ENCODE measurements around the gene TAOK2. TPM values are rescaled to one million over a fixed set of nuclear protein-coding genes. Genes with fewer than 3 reads are reported as not detected.

The TAOK2 gene
- total and polyA plus RNA-seq, 2 of the 13 experiments (the other 11 are each of a cell fraction or from before 2014, with no cell fraction given), result 17.4 to 43.2 TPM

DNA sequence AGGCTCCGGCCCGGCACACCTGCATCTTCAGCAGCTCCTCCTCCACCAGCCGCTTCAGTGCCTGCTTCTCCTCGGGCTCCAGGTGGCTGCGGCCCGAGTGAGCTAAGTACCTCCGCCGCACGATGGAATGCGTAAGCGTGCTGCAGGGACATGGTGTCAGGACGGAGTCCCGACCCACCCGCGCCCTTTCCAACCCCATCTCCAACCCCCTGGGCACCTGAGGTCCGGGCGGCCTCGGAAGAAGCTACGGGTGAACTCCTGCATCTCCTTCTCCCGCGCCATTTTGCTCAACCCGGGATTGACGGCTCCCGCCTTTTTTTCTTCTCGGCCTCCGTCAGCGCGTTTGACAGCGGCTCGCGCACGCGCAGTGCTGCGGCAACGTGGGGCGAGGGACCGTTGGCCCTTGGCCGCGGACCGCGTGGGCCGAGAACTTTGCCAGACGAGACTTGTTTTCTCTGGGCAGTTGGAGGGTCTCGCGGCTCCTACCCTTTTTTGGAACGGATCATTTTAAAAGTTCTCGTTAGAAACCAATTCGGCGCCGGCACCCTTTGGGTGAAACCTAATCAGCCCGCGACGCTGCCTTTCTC is 21.7 kb downstream of the TAOK2 start, which contains the start of gene HIRIP3 (continued):
- TF ChIP-seq, protein P1, sequence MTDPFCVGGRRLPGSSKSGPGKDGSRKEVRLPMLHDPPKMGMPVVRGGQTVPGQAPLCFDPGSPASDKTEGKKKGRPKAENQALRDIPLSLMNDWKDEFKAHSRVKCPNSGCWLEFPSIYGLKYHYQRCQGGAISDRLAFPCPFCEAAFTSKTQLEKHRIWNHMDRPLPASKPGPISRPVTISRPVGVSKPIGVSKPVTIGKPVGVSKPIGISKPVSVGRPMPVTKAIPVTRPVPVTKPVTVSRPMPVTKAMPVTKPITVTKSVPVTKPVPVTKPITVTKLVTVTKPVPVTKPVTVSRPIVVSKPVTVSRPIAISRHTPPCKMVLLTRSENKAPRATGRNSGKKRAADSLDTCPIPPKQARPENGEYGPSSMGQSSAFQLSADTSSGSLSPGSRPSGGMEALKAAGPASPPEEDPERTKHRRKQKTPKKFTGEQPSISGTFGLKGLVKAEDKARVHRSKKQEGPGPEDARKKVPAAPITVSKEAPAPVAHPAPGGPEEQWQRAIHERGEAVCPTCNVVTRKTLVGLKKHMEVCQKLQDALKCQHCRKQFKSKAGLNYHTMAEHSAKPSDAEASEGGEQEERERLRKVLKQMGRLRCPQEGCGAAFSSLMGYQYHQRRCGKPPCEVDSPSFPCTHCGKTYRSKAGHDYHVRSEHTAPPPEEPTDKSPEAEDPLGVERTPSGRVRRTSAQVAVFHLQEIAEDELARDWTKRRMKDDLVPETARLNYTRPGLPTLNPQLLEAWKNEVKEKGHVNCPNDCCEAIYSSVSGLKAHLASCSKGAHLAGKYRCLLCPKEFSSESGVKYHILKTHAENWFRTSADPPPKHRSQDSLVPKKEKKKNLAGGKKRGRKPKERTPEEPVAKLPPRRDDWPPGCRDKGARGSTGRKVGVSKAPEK (CRISPR knock-in tag; IDR thresholded peaks at IDR 0.05; ENCODE audit: borderline replicate concordance), result no peak
- 0 out of 2 replicates have a peak, but pooled peaks have one; percentile 23 for TF ChIP-seq ZNF468 (CRISPR knock-in tag; IDR thresholded peaks at IDR 0.05)
- no peak for TF ChIP-seq GZF1 (CRISPR knock-in tag; IDR thresholded peaks at IDR 0.05)
- TF ChIP-seq, protein P2, sequence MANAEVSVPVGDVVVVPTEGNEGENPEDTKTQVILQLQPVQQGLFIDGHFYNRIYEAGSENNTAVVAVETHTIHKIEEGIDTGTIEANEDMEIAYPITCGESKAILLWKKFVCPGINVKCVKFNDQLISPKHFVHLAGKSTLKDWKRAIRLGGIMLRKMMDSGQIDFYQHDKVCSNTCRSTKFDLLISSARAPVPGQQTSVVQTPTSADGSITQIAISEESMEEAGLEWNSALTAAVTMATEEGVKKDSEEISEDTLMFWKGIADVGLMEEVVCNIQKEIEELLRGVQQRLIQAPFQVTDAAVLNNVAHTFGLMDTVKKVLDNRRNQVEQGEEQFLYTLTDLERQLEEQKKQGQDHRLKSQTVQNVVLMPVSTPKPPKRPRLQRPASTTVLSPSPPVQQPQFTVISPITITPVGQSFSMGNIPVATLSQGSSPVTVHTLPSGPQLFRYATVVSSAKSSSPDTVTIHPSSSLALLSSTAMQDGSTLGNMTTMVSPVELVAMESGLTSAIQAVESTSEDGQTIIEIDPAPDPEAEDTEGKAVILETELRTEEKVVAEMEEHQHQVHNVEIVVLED (CRISPR knock-in tag; IDR thresholded peaks at IDR 0.05; ENCODE audit: borderline replicate concordance), result no peak
- TF ChIP-seq, protein P3, sequence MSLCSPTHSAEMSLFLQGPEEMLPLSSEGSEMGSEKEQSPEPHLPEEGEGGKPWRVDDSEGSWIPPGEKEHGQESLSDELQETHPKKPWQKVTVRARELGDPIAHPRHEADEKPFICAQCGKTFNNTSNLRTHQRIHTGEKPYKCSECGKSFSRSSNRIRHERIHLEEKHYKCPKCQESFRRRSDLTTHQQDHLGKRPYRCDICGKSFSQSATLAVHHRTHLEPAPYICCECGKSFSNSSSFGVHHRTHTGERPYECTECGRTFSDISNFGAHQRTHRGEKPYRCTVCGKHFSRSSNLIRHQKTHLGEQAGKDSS (CRISPR knock-in tag; IDR thresholded peaks at IDR 0.05; ENCODE audit: borderline replicate concordance, low read depth), result 0 out of 2 replicates have a peak, but pooled peaks have one; percentile 43
- TF ChIP-seq, protein P4, sequence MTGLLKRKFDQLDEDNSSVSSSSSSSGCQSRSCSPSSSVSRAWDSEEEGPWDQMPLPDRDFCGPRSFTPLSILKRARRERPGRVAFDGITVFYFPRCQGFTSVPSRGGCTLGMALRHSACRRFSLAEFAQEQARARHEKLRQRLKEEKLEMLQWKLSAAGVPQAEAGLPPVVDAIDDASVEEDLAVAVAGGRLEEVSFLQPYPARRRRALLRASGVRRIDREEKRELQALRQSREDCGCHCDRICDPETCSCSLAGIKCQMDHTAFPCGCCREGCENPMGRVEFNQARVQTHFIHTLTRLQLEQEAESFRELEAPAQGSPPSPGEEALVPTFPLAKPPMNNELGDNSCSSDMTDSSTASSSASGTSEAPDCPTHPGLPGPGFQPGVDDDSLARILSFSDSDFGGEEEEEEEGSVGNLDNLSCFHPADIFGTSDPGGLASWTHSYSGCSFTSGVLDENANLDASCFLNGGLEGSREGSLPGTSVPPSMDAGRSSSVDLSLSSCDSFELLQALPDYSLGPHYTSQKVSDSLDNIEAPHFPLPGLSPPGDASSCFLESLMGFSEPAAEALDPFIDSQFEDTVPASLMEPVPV (CRISPR knock-in tag; IDR thresholded peaks at IDR 0.05), result peak; percentile 97
- peak; percentile 47; the same call in 1 of the 2 replicates for TF ChIP-seq TBX2 (CRISPR knock-in tag; IDR thresholded peaks at IDR 0.05; ENCODE audit: borderline replicate concordance)
- peak; percentile 34; the same call in 1 of the 2 replicates for TF ChIP-seq KLF9 (CRISPR knock-in tag; IDR thresholded peaks at IDR 0.05; ENCODE audit: low read depth)
- no peak for TF ChIP-seq KAT2B (IDR thresholded peaks at IDR 0.05; ENCODE audit: borderline replicate concordance, low read depth, low read length)
- 0 out of 2 replicates have a peak, but pooled peaks have one; percentile 58 for TF ChIP-seq ZNF3 (CRISPR knock-in tag; IDR thresholded peaks at IDR 0.05)
- no peak for TF ChIP-seq ATF1 (CRISPR knock-in tag; IDR thresholded peaks at IDR 0.05)
- peak; percentile 34 for TF ChIP-seq SALL1 (CRISPR knock-in tag; IDR thresholded peaks at IDR 0.05)
- TF ChIP-seq HNRNPK (IDR thresholded peaks at IDR 0.05; ENCODE audit: low read depth, low read length, poor library complexity, severe bottlenecking), result no peak
- TF ChIP-seq HDAC6 (IDR thresholded peaks at IDR 0.05; ENCODE audit: low read depth, low read length), result no peak
- peak; percentile 97 for TF ChIP-seq ZBTB38 (CRISPR knock-in tag; IDR thresholded peaks at IDR 0.05)
- no peak for TF ChIP-seq ZNF225 (CRISPR knock-in tag; IDR thresholded peaks at IDR 0.05)
- TF ChIP-seq YY1 (IDR thresholded peaks at IDR 0.05; ENCODE audit: insufficient read depth, insufficient replicate concordance, low read depth, low read length), result no peak
- no peak for TF ChIP-seq TAF1 (CRISPR knock-in tag; IDR thresholded peaks at IDR 0.05)
- TF ChIP-seq, protein P5, sequence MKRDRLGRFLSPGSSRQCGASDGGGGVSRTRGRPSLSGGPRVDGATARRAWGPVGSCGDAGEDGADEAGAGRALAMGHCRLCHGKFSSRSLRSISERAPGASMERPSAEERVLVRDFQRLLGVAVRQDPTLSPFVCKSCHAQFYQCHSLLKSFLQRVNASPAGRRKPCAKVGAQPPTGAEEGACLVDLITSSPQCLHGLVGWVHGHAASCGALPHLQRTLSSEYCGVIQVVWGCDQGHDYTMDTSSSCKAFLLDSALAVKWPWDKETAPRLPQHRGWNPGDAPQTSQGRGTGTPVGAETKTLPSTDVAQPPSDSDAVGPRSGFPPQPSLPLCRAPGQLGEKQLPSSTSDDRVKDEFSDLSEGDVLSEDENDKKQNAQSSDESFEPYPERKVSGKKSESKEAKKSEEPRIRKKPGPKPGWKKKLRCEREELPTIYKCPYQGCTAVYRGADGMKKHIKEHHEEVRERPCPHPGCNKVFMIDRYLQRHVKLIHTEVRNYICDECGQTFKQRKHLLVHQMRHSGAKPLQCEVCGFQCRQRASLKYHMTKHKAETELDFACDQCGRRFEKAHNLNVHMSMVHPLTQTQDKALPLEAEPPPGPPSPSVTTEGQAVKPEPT (CRISPR knock-in tag; IDR thresholded peaks at IDR 0.05; ENCODE audit: low read depth), result no peak
- TF ChIP-seq TBL1XR1 (IDR thresholded peaks at IDR 0.05; ENCODE audit: borderline replicate concordance, low read length, partially characterized antibody), result no peak
- no peak for TF ChIP-seq ZNF441 (CRISPR knock-in tag; IDR thresholded peaks at IDR 0.05; ENCODE audit: borderline replicate concordance)

All from HepG2 (cell line).